ENCODE data around the gene NUP210L.

- TF ChIP-seq CTCF (IDR thresholded peaks at IDR 0.05) (no peak), EZH2 (IDR thresholded peaks at IDR 0.05) (no peak)
Observed at GRCh38 chr1:153991151-153991630, 163.7 kb downstream of the NUP210L start.
